NCI-H748 (cell line): Measurements from ENCODE around the gene HOXB5.

Source experiments
- DNase-seq: peaks from one replicate; lab custom pipeline; 2025; ENCODE audit not compliant: unreplicated experiment; lab: John Stamatoyannopoulos, UW

HOXB5 gene

DNA sequence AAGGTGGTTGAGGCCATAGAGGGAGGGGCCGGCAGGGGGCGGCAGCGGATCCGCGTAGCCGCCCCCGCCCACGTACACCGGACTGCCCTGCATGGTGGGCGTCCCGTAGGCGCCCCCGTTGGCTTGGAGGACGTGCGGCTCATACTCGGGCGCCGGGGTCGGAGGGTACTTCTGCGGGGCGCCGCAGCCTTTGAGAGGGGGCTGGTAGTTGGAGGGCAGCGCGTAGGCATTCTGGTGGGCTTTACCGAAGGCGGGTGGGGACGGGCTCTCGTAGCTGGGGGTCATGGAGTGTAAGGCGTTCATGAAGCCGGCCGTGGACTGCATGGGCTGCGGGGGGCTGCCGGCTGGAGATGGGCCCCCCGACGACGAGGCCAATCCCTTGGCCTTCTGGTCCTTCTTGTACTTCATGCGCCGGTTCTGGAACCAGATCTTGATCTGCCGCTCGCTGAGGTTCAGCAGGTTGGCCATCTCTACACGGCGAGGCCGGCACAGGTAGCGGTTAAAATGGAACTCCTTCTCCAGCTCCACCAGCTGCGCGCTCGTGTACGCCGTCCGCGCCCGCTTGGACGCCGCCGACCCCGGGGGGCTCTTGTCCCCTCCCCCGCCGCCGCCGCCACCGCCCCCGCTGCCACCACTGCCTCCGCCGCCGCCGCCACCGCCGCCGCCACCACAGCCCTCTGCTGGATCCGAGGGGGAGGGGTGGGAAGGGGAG, 42.9 kb downstream of the HOXB5 start:
- DNase-seq = peak; percentile 57

DNA sequence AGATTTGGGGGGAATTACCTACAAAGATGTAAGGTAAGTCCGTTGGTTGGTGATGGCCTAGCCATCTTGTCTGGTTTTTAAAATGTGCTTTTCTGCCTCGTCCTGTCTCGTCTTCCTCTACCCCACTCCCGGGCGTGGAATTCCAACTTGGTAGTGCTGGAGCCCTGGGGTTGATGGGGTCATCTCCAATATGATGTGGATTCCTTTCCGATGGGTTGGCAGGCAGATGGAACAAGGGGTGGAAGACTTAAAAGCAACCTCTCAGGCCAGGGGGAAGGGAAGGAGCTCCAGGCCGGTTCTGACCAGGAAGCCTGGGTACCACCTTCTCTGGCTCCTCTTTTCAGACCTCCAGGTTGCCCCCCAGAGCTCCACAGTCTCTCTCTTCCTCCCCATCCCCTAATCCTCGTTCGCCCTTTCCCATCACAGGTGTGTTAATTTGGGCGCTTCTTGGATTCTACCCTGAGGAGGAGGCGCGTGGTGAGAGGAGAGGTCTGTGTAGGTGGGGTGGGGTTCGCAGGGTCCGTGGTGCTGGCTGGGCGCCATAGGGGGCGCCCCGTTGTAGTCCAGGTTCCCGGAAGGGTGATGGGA, 43.6 kb downstream of the HOXB5 start:
- no peak for DNase-seq

DNA sequence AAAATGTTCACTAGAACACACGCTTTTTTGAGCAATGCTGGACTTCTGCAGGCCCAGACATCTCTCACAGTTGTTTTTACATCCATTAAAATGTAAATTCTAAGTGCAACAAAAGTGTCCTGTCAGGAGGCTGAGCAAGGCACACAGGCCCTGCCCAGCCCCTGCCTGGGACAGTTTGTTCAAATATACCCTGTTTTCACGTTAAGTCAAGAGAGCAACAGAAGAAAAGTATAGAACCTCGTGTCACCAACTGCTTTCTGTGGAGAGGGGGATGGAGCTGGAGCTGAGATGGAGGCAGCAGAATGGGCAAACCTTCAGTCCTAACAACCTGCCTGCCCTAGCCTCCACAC, 44.3 kb downstream of the HOXB5 start:
- no peak for DNase-seq

DNA sequence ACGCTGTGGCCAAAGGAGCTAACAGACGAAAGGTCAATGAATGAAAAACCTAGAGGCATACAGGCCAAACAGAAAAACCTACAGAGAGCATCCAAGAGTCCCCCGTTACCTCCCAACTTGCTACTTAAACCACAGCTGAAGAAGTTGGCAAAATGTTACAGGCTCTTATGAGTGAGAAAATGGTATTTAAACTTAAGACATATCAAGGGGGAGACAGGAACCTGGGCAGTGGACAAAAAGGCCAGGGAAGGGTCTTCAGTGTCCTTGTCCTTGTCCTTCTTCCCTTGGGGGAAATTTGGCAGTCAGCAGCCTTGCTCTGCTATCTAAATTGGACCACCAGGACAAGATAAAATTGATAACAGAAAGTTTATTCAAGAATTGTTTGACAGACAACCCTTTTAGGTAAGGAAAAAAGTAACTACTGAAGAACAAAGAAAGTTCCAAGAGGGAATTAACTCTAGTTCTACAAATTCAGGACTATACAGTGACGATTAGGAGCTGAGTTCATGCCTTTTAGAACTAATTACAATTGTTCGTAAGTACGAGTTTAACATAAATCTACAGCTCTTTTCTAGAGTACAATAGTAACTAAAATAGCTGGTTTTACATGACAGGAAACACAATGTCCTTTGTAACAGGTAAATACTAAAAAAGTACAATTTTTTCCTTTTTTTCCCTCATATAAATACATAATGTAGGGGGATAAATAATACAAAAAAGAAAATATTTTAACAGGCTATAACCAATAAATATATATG, 44.9 kb downstream of the HOXB5 start:
- no peak for DNase-seq

DNA sequence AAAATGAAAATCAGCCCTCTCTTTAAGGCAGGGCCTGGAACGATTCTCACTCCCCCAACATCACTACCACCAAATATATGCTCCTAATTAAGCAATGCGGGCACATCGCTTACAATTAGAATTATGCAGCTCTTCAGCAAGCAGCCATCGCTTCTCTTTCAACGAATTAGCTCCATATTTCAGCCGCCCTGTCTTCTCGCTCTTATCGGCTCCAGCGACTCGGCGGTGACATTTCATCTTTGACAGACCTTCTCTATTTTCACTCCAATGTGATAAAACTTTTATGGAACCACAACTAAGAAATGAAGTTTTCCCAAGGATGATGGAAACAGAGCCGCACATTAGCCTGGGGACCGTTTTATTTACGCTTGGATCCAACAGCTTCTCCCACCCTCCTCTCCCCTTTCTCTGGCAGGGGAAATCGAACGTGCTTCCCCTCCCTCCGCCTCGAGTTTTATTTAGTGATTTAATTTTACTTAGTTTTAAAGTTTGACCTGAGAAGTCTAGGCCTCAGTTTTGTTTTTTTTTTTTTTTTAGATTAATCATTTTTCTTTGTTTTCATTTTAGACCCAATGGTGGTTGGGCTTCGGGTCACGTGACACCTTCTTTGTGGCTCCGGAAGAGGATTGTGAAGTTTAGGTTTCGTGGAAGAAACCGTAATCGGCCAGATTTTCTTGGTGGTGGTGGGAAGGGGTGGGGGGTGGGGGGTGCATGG, 45.6 kb downstream of the HOXB5 start:
- no peak for DNase-seq

DNA sequence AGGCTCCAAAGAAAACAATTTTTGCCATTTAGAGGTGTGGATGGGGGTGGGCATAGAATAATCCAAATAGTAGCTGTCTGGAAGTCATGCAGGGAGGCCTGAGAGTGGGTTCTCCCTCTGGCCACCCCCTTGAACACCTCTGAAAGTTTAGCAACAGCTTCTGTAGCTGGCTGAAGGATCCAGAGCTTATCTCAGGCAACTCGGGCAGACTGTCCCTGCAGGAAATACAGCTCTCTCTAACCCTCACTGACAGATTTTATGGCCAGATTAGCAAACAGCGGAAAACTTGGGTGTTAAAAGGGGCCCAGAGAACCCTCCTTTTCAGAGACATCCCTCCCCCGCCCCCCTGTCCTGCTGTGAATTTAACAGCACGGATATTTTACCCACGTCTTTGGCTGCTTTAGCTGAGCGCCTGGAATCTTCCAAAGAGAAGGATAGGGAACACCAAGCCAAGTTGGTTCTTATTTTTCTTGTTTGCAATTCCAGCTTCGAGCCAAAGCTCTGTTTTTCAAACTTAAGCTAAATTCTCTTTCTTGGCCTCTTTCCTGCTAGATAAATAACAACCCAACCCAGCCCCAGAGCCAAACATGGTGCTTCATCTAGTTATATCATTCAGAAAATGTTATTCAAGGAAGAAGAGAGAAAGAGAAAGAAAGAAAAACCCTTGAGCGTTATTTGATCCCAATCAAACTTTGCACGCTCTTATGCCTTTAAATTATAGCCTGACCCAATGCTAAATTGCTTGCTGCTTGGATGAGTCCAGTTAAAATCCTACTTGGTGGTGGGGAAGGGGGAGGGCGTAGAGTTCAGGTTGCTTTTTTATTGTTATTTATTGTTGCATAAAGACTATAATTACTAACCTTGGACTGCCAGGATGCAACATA, 46.4 kb downstream of the HOXB5 start:
- DNase-seq = no peak

DNA sequence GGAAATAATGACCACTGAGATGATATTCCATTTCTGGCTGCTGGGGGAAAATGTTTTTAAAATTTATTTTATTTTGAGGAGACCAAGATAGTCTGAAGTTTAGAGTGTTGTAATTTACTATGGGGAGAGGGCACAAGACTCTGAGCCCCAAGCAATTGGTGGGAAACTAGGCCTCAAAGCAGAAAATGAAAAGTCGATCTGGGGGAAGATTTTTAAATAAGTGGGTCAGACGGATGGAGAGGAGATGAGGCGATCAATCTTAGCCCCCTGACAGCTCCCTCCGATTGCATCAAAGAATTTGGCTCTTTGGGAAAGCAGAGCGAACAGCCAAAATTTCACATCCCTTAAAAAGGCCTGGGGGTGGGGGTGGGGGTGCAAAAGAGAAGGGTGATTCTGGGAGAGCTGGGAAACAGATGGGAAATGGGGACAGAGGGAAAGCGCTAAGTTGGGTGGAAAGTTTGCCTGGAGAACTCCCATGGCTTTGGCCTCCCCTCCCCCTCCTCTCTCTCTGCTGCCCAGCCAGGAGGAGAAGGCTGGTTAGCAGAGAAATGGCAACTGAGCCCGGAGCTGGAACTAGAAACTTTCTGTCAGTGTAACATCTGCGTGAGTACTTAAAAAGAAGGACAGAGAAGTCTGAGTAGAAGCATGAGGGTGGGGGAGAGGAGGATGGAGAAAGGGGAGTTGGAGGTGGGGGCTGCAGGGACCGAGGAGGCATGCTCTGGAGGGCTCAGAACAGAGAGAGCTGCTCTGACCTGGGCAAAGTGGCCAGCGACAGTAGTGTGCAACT, 47.2 kb downstream of the HOXB5 start:
- DNase-seq = no peak

DNA sequence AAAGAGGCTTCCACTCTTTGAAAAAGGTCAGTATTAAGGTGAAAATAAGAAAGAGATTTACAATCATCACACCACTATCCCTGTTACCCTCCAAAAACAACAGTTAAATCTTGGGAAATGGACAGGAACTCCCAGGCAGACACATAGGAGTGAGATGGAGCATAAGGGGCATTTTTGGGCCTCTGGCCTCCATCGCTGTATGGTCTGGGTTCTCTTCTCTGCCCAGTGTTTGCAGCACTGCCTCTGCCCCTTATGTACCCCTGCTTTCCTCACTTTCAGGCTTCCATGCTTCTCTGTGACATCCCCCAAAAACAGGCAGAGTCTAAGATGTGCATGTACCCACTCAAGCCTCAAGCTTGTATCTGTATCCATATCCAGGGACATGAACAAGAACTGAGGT, 48.0 kb downstream of the HOXB5 start:
- no peak for DNase-seq

DNA sequence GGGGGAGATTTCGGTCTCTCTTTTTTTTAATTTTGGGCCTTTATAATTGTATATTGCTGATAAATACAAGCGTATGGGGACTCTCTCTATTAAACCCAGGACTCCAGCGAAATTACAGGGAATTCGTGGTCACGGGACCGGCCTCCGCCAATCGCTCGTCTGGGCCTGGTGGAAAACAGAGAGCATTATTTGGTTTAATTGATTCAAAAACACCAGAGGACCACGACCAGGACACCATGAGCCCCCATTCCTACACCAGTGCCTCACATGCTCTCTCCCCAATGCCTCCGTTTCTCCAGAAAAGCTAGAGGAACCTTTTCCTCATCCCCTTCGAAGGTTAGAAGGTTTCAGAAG, 48.6 kb downstream of the HOXB5 start, which contains the start of gene HOXB2:
TSS of gene HOXB2 (minus strand) at position 88 of the 354 bp plus-strand sequence. CDS start 198 bp downstream, outside the sequence.
- DNase-seq = peak; percentile 81

DNA sequence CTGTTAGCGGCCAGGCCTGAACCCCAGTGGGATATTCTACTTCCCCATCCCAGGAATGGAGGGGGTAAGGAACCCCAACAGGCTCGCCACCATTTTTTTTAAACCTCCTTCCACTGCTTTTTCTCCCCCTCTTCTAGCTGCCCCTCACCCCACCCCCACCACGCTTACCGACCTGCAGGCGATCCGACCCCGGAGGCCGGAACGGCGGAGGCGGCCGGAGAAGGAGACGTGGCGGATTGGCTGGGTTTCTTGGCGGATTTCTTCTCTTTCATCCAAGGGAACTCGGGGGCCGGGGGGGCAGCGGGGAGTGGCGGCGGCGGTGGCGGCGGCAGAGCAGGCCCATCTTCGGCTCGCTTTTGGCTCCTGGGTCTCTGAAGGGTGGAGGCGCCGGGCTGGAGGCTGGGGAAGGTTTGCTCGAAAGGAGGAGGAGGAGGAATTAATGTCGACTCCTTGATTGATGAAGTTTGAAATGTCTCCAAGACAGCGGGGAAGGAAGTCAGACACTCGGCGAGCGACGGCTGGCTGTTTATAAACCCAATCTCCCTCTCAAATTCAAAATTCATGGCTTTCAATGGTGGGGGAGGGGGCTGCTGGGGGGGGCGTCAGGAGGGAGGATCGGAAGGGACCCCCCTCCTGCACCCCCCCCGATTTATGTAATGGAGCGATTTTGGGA, 49.1 kb downstream of the HOXB5 start:
- DNase-seq = peak; percentile 62

DNA sequence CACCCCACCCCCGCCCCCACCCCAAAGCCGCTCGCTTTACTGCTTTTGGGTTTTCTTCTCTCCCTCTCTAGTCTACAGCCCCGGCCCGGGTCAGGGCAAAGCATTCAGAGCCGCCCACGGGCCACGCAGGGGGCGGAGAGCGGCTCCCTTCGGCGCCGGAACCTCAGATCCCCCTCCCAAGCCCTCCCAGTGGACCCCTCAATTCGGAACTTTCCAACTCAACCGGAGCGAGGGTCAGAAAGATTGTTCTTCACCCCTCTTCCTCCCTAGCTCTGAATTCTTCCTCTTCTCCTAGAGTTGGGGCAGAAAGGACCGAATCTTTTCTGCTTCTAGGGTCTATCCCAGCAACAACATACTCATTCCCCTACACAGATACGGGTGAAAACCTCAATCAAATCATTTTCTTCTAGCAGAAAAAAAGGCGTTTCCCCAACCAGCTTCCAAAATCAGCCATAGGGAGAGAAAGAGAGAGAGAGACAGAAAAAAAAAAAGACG, 49.7 kb downstream of the HOXB5 start:
- peak; percentile 62 for DNase-seq

DNA sequence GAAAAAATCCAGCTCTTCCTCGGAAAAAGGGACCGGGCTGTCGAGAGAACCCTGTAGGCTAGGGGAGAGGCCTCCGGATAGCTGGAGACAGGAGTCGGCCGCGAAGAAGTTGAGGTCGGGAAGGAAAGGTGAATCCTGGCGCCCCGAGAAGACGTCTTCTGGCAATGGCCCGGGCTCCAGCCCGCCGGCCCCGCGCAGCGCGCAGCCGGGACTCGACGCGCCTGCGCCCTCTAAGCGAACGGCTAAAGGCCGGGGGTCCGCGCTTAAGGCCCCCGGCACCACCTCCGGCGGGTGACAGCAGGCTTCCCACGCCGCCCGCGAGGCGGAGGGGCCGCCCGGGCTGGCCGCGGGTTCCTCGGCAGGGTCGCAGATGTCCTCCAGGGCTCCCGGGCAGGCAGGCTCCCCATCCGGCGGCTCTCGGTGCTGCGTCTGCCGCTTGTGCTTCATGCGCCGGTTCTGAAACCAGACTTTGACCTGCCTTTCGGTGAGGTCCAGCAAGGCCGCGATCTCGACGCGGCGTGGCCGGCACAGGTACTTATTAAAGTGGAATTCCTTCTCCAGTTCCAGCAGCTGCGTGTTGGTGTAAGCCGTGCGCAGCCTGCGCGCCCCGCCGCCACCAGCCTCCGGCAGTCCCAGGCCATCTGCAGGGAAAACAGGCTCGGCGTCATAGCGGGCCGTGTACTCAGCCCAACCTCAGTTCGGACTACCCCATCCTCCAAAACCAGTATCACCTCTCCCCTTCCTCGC, 50.3 kb downstream of the HOXB5 start:
- DNase-seq = peak; percentile 61

DNA sequence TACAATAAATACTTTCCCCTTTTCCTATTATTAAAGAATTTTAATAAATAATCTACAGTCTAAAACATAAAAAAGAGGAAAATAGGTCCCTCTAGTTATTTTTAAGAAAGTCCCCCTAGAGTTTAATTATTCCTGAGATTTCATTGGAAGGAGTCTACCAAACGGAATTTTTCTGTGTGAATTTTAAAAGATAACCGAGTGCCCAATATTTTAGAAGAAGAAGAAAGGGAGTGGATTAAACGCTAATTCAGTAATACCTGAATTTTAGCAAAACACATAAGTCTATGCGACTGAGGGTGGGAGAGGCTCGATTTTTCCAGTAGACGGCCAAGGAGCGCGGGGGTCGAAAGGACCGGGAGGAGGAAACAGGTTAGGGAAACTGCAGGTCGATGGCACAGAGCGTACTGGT, 50.9 kb downstream of the HOXB5 start:
- no peak for DNase-seq

DNA sequence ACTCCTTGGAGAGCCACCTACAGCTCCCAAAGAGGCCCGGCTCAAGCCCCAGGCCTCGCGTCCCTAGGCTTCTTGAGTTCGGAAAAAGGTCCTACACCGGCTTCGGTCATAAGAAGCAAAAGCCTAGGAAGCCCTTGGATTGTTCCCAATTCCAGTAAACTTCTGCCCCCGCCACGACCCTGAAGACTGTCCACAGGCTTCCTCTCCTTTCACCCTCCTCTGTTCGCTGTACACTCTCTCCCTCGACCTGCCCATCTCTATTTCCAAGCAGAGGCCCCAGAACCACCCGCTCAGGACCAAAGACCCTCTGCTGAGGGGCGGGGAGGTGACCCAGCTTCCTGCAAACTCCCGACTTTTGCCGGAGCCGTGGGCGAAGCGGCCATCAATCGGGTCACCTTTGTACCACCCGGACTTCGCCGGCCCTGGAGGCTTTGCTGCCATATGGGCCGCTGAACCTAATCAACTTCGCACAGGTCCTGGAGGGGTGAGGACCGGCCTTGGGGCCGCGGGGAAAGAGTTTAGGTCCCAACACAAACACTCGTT, 51.4 kb downstream of the HOXB5 start:
- DNase-seq = peak; percentile 65

DNA sequence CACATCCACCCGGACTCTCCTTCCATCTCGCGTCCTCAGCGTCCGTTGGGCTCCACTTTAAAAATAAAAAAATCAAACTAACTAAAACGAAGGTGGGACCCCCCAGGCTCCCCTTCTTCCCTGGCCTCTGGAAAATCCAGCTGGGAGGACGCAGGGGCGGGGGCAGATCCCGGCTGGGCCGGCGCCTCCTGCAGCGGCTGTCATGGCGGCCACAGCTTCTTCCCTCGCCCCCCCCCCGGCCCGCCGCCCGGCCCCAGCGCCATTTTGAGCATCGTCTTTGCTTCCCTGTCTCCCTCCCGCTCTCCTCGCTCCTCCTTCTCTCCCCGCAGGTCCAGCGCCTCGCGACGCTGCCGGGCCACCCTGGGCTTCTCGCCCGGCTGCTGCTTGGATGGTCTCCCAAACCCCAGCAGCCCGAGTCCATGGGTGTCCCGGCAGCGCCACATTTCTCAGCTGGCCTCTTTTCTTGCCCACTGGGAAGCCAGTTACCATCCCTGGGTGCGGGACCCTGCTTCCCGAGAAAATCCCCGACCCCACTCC, 51.9 kb downstream of the HOXB5 start:
- peak; percentile 70 for DNase-seq
